Femur (tissue), 1 donor: ENCODE data around the gene HIGD1A.

ENCODE experiments used
- DNase-seq: peaks from one replicate; pipeline ENCODE4 v3.0.0-alpha.2; 2017

HIGD1A gene

GRCh38 chr3:42733501-42734262, 70.6 kb downstream of the HIGD1A start:
- no peak for DNase-seq
